Stimulated activated CD8-positive, alpha-beta memory T cell treated with anti-CD3 and anti-CD28 coated beads, Interleukin-12 subunit alpha, Interleukin-12 subunit beta, amount 100 ng/mL, for 24 hours (primary cell): ENCODE data around the gene TECR.
"Not testable (repeated sequence)": the region's sequence is repeated elsewhere in the genome, so short reads cannot be mapped to it uniquely, and the experiment has no call there.

Experiments
- DNase-seq: peaks from one replicate; pipeline ENCODE4 v3.0.0-alpha.2; 2020; ENCODE audit errors: extremely low read depth

The TECR gene

GRCh38 chr19:14529254-14530004 lies at the start of gene TECR:
TSS of gene TECR (plus strand) at chr19:14529594. CDS start at chr19:14529697, 103 bp downstream.
- peak; percentile 100 for DNase-seq

GRCh38 chr19:14479975-14480699 lies 49.3 kb upstream of the TECR start:
- DNase-seq: no peak

GRCh38 chr19:14480700-14481079 lies 48.7 kb upstream of the TECR start:
- DNase-seq: no peak

- no peak for DNase-seq
These were observed 47.0 kb upstream of the TECR start for GRCh38 chr19:14482172-14482941.

GRCh38 chr19:14487370-14488125 lies 41.8 kb upstream of the TECR start:
- no peak for DNase-seq

GRCh38 chr19:14492756-14493337 lies 36.5 kb upstream of the TECR start:
- DNase-seq: no peak

- no peak for DNase-seq
These were observed 35.0 kb upstream of the TECR start for GRCh38 chr19:14494411-14494810.

- DNase-seq: no peak
These were observed 34.3 kb upstream of the TECR start for GRCh38 chr19:14494910-14495671.

- no peak for DNase-seq
These were observed 33.7 kb upstream of the TECR start for GRCh38 chr19:14495672-14496028.

- peak; percentile 52 for DNase-seq
These were observed 33.2 kb upstream of the TECR start, which contains the start of gene GIPC1 for GRCh38 chr19:14496029-14496833. TSS of gene GIPC1 (minus strand) at chr19:14496127. CDS start at chr19:14482976, 13,151 bp downstream.

GRCh38 chr19:14496834-14497227 lies 32.6 kb upstream of the TECR start:
- DNase-seq: no peak

- DNase-seq: no peak
These were observed 32.0 kb upstream of the TECR start for GRCh38 chr19:14497228-14497921.

GRCh38 chr19:14502334-14503092 lies 26.9 kb upstream of the TECR start:
- no peak for DNase-seq

GRCh38 chr19:14503285-14503684 lies 26.1 kb upstream of the TECR start:
- DNase-seq: no peak

- not testable (repeated sequence) for DNase-seq
These were observed 24.8 kb upstream of the TECR start for GRCh38 chr19:14504575-14504974.

GRCh38 chr19:14505488-14506239 lies 23.7 kb upstream of the TECR start:
- no peak for DNase-seq

- no peak for DNase-seq
These were observed 21.5 kb upstream of the TECR start for GRCh38 chr19:14507704-14508542.
